GM21381 (cell line): ENCODE measurements around the gene AP3S2.
"Not testable (repeated sequence)": the region's sequence is repeated elsewhere in the genome, so short reads cannot be mapped to it uniquely, and the experiment has no call there.

Experiments
- ATAC-seq: cut with Tn5 transposase; IDR thresholded peaks from one replicate; pipeline ENCODE4 v1.9.1; 2021; ENCODE audit warnings: mild to moderate bottlenecking, moderate library complexity; ENCODE audit not compliant: unreplicated experiment

The AP3S2 gene

GRCh38 chr15:89893696-89894447 is at the start of gene AP3S2:
TSS of gene AP3S2 (minus strand) at chr15:89893994. CDS start at chr15:89893949, 45 bp downstream.
- peak; percentile 96 for ATAC-seq

DNA sequence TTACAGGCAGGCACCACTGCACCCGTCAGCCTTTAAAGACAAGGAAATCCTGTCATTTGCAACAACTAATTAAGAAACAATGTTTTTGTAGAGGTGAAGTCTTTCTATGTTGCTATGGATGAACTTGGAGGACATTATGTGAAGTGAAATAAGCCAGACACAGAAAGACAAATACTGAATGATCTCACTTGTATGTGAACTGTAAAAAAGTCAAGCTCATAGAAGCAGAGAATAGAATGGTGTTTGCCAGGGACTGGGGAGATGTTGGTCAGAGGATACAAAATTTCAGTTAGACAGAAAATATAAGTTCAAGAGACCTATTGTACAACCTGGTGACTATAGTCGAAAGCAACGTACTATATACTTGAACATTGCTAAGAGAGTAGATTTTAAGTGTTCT is 46.1 kb upstream of the AP3S2 start:
- ATAC-seq: no peak

- ATAC-seq: not testable (repeated sequence)
Observed at GRCh38 chr15:89939377-89939776, 45.6 kb upstream of the AP3S2 start.

- no peak for ATAC-seq
Observed at GRCh38 chr15:89937365-89938350, 43.9 kb upstream of the AP3S2 start.

GRCh38 chr15:89936786-89937265 is 43.0 kb upstream of the AP3S2 start:
- no peak for ATAC-seq

- no peak for ATAC-seq
Observed at GRCh38 chr15:89936051-89936785, 42.4 kb upstream of the AP3S2 start.

DNA sequence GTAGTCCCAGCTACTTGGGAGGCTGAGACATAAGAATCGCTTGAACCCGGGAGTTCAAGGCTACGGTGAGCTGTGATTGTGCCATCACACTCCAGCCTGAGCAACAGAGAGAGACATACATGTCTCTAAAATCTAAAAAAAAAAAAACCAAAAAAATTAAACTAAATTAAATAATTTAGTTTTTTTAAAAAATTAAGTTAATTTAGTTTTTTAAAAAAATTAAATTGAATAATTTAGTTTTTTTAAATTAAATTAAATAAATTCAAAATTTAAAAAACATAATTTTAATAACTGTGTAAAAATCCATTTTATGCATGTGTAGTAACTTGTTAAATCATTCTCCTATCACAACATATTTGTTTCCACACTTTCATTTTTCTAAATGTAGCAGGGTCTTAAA is 39.1 kb upstream of the AP3S2 start:
- ATAC-seq: no peak

- ATAC-seq: no peak
Observed at GRCh38 chr15:89928421-89928820, 34.6 kb upstream of the AP3S2 start.

- no peak for ATAC-seq
Observed at GRCh38 chr15:89926158-89926557, 32.4 kb upstream of the AP3S2 start.

GRCh38 chr15:89917442-89918101 is 23.8 kb upstream of the AP3S2 start:
- no peak for ATAC-seq

- no peak for ATAC-seq
Observed at GRCh38 chr15:89916660-89917059, 22.9 kb upstream of the AP3S2 start.

DNA sequence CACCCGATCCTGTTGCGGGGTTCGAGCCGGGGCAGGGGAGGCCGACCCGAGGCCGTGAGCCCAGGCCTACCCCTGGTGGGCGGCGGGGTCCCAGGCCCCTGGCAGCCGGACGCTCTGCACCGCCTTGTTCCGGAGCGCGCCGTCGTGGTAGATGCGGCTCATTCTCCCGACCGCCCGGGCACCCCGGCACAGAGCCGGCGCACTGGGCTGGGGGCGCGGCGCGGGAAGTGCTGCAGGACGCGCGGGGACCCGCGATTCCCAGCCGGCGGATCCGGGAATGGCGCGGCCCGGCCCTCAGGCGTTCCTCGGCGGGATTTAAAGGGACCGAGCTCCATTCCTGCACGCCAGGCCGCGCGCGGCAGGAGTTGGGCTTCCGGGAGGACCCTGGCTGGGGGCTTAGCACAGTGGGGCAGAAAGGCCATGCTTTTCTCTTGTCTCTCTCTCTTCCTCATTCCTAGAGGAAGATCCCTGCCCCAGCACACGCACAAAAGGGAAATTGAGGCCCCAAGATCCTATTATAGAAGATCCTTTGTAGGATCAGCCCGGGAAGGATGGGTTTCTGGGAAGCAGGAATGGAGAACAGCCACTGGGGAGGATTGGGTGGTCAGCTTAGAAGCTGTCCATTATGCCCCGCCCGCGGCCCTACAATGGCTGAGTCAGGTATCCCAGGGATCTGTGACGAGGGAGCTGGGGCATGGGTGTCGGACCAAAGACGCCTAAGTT is 19.0 kb upstream of the AP3S2 start, which contains the start of gene ARPIN:
ARPIN (minus strand) TSS at position 279 of the 723 bp plus-strand sequence; CDS start at position 162, 117 bp downstream.
- ATAC-seq: no peak

DNA sequence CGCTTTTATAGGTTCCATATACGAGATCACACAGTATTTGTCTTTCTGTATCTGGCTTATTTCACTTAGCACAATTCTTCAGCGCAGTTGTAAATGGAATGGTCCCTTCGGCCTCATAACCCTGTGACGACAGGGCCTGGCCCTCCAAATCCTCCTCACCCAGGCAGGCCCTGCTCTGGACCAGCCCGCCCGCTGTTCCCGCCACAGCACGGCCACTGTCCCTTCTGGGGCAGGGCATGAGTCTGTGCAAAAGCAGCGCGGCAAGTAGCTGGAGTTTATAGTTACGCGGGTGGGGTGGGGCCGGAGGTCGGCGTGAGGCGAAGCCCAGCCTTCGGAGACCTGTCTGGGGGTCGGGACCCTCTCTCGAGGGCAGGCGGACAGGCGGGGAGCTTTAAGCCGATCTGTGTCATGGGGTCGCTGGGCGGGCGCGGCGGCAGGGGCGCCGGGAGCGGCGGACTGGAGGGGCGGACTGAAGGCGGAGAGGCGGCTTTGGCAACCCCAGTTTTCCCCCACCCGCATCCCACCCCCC is 18.4 kb upstream of the AP3S2 start:
- ATAC-seq: no peak

- ATAC-seq: no peak
Observed at GRCh38 chr15:89910891-89911626, 17.3 kb upstream of the AP3S2 start.

GRCh38 chr15:89909611-89910010 is 15.8 kb upstream of the AP3S2 start:
- no peak for ATAC-seq

DNA sequence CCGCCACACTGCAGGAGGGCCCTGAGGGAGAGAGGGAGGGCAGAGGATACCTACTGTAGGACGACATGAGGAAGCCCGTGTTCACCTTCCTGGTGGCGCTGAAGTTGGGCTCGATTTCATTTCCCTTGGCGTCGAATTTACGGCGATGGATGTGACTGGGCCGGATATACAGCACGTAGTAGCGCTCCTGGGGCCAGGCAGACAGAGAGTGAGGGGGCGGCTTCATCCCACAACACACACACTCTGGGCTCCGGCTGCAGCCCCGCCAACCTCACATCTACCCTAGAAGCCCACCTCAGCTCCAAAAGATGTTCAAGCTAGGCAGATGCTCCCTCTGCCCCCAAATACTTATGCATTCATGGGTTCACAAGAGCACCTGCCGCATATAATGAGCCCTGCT is 14.4 kb upstream of the AP3S2 start:
- ATAC-seq: no peak

DNA sequence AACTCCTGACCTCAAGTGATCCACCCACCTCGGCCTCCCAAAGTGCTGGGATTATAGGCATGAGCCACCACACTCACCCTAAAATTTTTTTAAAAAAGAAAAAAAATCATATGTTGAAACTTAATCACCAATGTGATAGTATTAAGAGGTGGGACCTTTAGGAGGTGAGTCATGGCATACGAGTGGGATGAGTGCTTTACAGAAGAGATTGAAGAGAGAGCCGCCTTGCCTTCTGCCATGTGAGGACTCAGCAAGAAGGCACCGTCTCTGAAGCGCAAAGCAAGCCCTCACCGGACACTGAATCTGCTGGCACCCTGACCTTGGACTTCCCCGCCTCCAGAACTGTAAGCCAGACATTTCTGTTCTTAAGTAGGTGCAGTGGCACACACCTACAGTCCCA is 13.5 kb upstream of the AP3S2 start:
- ATAC-seq: no peak

DNA sequence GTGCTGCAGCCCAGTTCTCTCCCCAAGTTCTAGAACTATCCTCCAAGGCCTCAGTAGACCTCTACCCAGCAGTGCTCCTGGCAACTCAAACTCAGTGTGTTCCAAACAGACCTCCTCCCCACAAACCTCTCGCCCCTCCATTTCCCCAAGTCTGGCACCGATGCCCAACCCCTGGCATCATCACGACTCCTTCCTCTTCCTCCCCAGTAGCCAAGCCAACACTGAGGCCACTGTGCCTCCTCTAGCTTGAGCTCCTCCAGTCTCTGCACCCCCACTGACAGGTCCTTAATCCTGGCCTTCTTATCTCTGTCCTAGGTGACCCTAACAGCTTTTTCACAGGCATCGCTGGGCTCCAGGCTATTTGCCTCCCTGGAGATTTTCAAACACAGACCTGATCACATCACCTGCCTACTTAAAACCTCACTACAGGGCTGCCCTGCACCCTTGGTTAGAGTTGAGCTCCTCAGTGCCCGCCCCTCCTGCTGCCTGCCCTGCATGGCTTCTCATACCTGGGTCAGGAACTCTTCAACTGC is 12.1 kb upstream of the AP3S2 start:
- ATAC-seq: no peak
